Stimulated activated CD8-positive, alpha-beta memory T cell treated with anti-CD3 and anti-CD28 coated beads, Interleukin-2, amount 100 ng/mL, for 48 hours (primary cell): ENCODE data around the gene RREB1.
"Not testable (repeated sequence)": the region's sequence is repeated elsewhere in the genome, so short reads cannot be mapped to it uniquely, and the experiment has no call there.

ENCODE experiments used
- DNase-seq, 2 donors: peaks; one replicate each; pipeline ENCODE4 v3.0.0-alpha.2; 2020; ENCODE audit warnings: low read depth in 2 of 2

Gene RREB1

GRCh38 chr6:7262746-7263518 is 155.2 kb downstream of the RREB1 start:
- no peak for DNase-seq

DNA sequence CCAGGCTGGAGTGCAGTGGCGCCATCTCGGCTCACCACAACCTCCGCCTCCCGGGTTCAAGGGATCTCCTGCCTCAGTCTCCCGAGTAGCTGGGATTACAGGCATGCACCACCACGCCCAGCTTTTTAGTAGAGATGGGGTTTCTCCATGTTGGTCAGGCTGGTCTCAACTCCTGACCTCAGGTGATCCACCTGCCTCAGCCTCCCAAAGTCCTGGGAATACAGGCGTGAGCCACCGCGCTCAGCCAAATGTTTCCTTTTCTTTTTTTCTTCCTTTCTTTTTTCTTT is 155.7 kb downstream of the RREB1 start:
- DNase-seq: not testable (repeated sequence)

- DNase-seq: no peak
Measured at GRCh38 chr6:7264041-7264440, 156.3 kb downstream of the RREB1 start.

DNA sequence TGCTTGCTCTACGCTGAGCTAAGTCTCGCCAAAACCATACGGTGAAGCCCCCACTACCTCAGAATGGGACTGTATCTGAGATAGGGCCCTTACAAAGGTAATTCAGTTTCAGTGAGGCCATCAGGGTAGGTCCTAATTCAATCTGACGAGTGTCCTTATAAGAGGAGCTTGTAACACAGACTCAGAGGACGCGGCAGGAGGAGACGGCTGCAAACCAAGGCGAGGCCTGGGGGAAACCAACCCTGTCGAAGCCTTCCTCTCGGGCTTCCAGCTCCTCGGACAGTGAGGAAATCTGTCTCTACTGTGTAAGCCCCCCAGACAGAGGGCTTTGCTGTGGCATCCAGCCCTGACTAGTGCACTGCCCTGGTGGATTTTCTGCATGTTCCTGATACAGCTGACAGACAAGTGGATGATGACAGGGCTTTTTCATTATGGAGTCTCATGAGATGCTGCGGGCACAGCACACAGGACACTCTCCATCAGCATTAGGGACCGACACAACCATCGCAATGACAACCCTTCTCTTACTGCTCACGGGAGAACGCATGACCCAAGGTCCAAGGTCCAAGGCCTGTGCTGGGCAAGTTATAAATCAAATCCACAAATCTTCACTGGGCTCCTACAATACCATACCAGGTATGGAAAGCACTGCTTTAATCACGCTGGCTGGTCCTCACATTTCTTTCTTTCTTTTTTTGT is 157.1 kb downstream of the RREB1 start:
- no peak for DNase-seq

GRCh38 chr6:7265385-7265726 is 157.6 kb downstream of the RREB1 start:
- not testable (repeated sequence) for DNase-seq

DNA sequence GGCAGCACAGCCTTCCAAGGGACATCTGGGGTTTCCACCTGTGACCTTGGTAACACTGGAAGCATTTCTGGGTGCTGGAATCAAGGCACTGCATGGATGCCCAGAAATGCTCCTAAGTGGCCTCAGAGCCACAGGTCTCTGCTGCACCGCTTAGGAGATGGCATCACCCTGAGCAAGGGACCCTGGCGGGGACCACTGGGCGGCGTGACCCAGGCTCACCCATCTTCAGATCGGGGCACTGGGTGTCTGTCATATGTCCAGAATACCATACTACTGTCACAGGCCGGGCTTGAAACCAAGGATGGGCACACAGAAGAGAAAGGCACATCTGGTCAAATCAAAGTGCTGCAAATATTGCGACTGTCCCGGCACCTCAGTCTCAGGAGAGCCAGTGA is 159.3 kb downstream of the RREB1 start:
- no peak for DNase-seq

GRCh38 chr6:7267466-7268091 is 159.8 kb downstream of the RREB1 start:
- DNase-seq: no peak

DNA sequence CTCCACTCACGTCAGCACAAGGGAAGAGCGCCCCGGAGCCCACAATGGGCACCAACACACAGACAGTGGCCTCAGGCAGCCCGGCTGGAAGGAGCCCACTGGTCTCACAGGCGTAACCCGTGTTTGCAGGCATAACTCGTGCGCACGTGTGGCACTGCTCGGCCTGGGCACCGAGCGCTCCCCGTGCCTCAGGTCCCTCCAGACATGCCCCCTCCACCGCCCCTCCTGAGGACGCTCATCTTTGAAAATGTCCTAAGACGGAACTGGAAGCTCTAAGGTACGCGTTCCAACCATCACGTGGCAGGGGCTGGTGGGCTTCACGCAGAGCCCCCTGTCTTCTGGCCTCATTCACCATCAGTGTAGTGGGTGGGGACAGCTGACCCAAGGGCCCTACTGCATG is 160.6 kb downstream of the RREB1 start:
- DNase-seq: no peak

GRCh38 chr6:7268816-7269555 is 161.2 kb downstream of the RREB1 start:
- no peak for DNase-seq

- DNase-seq: no peak
Measured at GRCh38 chr6:7269816-7270215, 162.1 kb downstream of the RREB1 start.

DNA sequence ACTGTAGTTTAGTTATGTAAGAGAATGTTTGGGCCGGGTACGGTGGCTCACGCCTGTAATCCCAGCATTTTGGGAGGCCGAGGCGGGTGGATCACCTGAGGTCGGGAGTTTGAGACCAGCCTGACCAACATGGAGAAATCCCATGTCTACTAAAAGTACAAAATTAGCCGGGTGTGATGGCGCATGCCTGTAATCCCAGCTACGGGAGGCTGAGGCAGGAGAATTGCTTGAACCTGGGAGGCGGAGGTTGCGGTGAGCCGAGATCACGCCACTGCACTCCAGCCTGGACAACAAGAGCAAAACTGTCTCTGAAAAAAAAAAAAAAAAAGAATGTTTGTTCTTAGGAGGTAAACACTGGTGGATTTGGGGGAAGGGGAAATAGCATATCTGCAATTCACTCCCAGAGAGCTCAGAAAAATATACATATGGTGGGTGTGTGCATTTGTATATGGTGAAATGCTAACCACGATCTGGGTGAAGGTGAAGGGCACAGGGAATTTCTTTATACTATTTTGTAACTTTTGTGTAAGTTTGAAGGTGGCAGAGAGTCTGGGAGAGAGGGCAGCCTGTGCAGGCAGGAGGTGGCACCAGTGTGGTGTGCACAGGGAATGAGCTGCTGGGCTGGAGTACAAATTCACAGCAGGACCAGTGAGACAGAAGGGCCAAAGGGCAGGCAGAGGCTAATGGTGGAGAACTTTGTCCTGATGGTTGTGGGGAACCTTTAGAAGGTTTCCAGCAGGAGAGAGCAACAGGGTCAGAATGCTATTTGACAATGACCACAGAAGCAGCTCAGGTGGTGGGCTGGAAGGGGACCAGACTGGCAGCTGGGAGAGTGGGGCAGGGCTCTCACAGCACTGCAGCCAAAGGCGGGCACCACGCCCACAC is 162.8 kb downstream of the RREB1 start:
- no peak for DNase-seq

DNA sequence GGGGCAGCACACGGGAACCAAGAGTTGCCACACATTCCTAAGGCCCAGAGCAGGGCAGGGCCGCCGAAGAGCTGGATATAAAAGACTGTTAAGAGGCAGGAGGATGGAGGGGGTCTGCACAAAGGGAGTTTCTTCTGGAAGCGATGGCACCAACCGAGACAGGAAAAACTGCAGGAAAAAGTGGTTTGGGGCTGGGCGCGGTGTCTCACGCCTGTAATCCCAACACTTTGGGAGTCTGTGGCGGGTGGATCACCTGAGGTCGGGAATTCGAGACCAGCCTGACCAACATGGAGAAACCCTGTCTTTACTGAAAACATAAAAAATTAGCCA is 163.4 kb downstream of the RREB1 start:
- DNase-seq: no peak

- no peak for DNase-seq
Measured at GRCh38 chr6:7273709-7274108, 165.9 kb downstream of the RREB1 start.

GRCh38 chr6:7274525-7274924 is 166.8 kb downstream of the RREB1 start:
- DNase-seq: not testable (repeated sequence)

- no peak for DNase-seq
Measured at GRCh38 chr6:7276199-7276524, 168.4 kb downstream of the RREB1 start.

GRCh38 chr6:7282097-7282906 is 174.5 kb downstream of the RREB1 start:
- no peak for DNase-seq

DNA sequence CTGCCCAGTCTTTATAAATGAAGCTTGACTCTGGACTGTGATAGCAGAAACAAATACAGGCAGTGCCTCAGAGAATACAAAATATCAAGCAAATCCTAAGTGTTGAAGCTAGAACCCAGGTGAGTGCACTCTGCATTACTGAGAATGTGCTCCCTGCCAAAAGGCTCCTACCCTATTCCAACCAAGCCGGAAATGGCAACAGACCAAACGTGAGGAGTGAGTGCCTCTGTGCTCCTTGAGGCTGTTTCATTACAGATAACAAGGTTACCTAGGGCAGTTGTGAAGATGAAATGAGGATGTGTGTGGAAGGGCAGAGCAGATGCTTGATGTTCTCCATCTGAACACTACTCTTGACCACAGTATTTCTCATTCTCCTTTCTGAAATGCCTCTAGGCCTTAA is 175.9 kb downstream of the RREB1 start:
- DNase-seq: no peak

- DNase-seq: no peak
Measured at GRCh38 chr6:7285416-7285815, 177.7 kb downstream of the RREB1 start.

- DNase-seq: no peak
Measured at GRCh38 chr6:7290079-7290478, 182.3 kb downstream of the RREB1 start.

DNA sequence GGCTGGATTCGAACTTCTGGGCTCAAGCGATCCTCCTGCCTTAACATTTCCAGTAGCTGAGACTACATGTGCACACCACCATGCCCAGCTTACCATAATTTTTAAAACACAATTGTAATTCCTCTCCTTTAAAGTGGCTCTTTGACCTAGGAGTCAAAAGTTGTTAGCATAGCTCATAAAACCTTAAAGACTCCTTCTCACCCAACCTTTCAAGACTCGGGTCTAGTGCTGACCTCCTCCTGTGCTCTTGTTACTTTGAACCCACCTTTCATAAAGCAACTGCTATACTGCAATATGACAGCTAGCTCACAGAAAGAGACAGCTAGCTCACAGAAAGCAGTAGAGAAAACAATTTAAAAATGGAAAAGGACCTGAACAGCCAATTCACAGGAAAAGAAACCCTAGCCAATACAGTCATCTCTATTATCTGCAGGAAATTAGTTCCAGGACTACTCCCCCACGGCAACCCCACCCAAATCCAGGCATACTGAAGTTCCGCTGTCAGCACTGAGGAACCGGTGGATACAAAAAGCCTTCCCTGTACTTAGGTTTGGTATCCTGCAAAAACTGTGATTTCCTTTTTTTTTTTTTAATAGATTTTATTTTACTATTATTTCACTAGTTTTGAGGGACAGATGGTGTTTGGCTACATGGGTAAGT is 185.0 kb downstream of the RREB1 start:
- no peak for DNase-seq

- DNase-seq: no peak
Measured at GRCh38 chr6:7295916-7296315, 188.2 kb downstream of the RREB1 start.
